ENCODE results near the gene ORC3.

GRCh38 chr6:87701344-87701675, 111.4 kb downstream of the ORC3 start:
- TF ChIP-seq CTCF (IDR thresholded peaks at IDR 0.05) (no peak), POLR2A (IDR thresholded peaks at IDR 0.05) (no peak)

Measured in right lobe of liver (tissue), 4 donors.